CD4-positive, alpha-beta T cell treated with Interleukin-17A for 1 hour (primary cell): ENCODE measurements around the gene GPR65.
"Not testable (repeated sequence)": the region's sequence is repeated elsewhere in the genome, so short reads cannot be mapped to it uniquely, and the experiment has no call there.

Source experiments
- DNase-seq: peaks from one replicate; pipeline ENCODE4 v3.0.0-alpha.2; 2020

The GPR65 gene

DNA sequence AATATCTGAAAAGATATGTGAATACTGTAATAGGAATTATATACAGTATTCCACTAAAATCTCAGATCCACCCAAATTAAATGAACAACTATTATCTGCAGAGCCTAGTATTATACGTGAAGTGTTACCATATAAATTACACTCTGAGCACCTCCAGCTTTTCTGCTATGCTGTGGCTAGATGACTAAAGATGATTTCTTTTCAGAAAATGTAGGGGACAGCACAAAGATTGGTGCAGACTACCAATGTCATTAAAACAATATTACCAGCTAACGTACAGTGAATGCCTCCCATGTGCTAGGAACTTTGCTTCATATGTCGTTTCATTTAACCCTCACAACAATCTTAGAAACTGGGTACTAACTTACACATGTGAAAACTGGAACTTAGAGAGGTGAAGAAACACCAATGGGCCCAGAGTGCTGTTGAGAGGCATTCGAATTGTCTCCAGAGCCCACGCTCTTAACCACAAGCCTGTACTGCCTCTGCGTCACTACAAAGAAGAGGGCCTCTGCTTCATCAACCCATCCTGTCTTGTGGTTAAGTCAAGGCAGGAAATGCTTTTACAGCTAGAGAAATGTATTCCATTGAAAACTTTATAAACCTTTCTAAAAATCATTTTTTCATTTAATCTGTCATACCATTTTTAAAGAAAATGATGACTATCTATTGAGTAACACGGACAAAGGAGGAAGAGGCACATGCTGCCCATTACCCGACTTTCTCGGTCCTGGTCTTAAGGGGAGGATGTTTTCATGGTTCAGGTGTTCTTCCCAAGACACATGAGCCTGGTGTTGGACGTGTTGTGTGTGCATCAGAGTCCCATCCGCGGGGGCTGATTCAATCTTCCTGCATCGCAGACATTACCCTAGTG is 1.3 kb downstream of the GPR65 start:
- peak; percentile 88 for DNase-seq

DNA sequence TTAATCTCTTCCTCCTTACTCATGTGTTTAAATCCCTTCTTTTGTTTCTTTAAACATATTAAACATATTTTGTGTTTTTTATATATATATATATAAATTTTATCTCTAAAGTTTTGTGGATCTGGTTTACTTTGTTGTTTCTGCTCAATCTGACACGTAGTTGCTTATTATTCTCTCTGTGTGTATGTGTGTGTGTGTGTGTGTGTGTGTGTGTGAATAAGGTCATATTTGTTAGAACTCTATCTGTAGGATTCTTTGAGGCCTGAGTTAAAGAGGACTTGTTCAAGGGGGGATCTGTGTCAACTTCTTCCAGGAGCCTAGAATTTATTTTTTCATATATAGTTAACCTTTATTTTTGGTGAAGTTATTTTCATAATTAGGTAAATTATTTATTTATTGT is 2.7 kb downstream of the GPR65 start:
- peak; percentile 48 for DNase-seq

DNA sequence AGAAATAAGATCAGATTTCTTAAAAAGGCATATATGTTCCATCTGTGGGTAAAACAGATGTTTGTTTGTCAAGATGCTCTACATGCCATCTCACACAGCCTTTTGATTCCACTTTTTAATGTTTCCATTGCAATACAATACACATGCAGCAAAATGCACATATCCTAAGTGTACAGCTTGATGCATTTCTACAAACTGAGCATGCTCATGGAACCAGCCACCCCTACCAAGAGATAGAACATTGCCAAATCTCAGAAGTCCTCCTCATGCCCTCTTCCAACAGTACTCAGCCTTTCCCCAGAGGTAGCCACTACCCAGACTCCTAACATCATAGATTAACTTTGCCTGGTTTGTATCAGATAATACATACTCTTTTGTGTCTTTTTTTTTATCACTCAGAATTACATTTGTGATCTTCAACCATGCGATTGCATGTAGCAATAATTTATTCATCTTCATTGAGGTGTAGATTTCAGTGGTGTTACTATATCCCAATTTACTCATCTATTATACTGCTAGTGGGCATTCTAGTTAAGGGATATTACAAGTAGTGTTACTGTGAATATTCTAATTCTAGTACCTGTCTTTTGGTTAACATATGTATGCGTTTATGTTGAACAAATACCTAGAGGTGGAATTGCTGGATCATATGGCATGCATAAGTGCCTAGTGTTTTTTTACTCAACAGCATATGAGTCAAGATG is 3.3 kb downstream of the GPR65 start:
- no peak for DNase-seq

DNA sequence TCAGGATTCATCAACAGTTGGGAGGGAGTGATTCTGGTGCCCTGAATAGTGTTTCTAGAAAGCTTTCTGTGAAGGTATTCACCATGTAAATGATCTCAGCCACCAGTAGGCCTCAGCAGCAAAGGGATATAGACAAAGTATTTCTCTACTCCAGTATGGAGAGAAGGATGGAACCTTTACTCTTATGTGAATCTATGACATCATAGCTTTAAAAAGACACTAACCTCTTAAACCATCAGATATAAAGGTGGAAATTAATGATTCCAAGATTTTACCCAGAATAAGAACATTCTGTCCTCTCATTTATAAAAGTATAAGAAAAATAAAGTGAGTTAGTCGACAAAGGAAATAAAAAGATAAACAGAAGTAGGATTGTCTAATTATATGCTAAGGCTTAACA is 4.6 kb downstream of the GPR65 start:
- no peak for DNase-seq

DNA sequence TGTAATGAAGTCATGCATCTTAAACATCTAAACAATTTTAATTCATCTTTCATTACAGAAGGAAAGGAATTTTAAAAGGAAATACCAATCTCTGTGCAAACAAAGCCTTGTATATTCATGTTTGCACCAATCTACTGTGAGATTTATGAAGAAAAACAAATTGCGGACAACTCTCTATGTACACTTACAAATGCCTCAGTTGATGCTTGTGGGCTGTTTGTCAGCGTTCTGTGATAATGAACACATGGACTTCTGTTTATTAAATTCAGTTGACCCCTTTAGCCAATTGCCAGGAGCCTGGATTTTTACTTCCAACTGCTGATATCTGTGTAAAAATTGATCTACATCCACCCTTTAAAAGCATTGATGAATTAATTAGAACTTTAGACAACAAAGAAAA is 5.4 kb downstream of the GPR65 start:
- DNase-seq = no peak

DNA sequence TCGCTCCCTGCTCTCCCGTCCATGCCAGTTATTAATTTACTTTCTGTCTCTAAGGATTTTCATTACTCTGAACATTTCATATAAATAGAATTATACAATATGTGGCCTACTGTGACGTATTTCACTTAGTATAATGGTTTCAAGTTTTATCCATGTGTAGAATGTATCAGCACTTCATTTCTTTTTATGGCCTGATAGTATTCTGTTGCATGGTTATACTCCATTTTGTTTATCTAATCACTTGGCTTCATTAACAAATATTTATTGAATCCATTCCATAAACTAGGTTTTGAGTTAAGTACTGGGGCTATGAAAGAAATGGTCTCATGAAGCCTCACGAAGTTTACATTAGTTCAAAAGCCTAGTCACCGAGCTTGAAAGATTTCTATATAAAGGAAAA is 7.6 kb downstream of the GPR65 start:
- DNase-seq = no peak

DNA sequence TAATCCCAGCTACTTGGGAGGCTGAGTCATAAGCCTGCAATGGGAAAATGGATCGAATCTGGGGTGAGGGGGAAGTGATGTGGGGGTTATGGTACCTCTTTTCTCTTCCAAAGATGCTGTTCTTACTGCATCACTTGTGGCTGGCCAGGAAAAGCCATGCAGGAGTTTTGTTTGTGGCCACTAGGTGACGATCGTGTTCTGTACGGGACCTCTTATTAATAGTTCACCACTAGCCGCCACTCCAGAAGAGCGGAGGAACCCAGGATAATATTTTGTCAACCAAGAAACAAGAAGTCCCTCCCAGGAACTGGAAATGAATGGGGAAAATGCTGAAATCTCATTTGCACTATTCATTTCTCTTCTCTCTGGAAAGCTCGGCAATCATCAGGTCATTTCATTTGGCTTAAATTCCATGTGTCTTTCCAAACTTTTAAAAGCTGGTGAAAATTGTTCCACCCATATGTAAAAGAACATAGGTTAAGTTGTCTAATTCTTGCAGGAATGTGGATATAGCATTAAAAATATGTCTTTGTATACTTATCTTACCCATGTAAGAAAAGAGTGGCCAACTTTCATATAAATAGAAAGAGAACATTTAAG is 8.9 kb downstream of the GPR65 start:
- DNase-seq = peak; percentile 65

DNA sequence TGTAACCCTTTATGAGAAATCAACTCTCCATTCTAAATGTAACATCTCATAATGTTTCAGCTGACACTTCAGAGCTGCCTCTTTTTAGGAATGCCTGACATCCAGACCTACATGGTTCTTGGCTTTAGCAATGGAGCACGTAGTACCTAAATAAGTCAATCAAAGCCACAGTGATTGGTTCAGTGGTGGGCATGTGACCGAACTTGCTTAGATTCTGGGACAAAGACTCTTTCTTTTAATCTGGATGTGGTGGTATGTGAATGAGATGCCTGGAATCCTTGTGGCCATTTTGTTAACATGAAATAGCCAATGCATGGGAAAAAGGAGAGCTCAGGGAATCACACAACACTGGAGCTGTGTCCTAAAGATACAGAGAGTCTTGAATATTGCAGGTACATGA is 11.8 kb downstream of the GPR65 start:
- no peak for DNase-seq

DNA sequence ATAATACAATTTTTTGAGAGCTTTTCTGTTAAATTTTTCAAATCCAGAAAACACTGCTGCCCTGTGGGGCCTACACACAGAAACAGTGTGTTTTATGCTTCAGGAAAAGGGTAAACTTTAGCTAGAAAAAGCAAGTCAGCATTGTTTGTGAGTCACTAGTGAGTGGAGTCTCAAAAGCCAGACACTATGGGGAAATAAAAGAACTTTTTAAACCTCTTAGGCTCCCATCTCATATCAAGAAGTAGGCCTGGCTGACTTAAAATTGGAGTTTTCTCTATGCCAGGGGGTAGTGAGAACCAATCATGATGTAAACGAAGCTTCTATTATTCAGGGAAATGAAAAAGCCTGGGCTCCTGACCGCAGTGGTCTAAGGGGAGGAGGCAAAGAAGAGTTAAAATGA is 12.6 kb downstream of the GPR65 start:
- DNase-seq = no peak

DNA sequence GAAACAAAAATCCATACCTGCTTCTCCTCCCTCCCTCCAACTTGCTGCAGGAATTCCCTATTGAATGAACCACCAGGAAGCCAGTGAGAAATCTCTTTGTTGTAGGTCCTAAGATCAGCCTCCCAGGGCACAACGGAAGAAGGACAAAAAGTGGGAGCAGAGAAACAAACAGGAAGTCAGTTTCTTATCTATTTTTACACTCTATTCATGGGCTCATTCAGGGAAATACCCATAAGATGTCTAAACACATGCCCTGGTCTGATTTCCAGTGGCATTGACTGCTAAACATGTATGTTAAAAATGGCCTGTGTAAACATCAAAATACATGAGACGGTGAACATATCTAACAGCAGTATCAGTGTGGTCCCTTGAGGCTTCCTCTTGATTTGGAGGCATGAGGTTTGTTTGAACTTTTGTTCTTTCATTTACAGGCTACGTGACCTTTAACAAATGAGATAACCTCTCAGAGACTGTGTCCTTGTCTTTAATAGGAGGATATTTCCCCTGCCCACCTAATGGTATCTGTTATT is 18.8 kb downstream of the GPR65 start:
- DNase-seq = peak; percentile 51

DNA sequence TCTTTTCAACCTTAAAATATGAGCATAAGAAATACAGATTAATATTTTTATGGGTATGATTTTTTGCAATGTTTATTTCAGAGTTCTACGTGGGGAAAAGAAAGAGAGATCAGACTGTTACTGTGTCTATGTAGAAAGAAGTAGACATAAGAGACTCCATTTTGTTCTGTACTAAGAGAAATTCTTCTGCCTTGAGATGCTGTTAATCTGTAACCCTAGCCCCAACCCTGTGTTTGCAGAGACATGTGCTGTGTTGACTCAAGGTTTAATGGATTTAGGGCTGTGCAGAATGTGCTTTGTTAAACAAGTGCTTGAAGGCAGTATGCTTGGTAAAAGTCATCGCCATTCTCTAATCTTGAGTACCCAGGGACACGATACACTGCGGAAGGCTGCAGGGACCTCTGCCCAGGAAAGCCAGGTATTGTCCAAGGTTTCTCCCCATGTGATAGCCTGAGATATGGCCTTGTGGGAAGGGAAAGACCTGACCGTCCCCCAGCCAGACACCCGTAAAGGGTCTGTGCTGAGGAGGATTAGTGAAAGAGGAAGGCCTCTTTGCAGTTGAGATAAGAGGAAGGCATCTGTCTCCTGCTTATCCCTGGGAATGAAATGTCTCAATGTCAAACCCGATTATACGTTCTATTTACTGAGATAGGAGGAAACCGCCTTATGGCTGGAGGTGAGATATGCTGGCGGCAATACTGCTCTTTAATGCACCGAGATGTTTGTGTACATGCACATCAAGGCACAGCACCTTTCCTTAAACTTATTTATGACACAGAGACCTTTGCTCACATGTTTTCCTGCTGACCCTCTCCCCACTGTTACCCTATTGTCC is 19.5 kb downstream of the GPR65 start:
- DNase-seq = not testable (repeated sequence)

DNA sequence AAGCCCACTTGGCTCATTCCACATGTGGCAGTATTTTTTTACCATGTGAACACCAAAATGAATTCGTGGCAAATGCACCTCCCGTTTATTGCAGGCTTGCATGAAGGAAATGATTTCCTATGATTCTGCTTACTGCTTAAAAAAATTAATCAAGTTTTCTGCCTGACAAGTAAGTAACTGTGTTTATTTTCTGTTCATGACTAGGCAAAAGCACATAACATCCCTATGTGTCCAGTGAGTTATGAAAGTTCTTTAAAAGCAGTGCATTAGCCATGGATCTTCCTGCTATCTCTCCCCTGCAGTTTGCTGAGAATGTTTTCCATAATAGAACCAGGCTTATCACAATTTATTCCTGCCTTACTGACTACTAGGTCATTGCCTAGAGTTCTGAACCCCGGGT is 20.4 kb downstream of the GPR65 start:
- no peak for DNase-seq

DNA sequence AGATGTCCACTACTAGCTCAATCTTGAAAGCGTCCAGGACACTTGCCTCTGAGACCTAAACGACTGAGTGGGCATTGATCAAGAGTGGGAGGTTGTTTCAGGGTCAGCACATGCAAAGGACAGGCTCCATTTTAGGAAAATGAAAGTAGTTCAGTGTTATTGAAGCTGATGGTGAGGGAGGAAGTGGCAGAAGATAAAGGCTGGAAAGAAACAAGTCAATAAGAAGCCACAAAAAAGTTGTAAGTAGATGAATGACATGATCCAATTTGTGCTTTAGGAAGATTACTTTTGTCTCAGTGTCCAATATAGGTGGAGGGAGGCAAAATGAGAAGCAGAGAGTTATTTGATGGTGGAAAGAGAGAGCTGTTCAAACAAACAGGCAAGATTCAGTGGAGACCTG is 22.0 kb downstream of the GPR65 start:
- DNase-seq = peak; percentile 50

DNA sequence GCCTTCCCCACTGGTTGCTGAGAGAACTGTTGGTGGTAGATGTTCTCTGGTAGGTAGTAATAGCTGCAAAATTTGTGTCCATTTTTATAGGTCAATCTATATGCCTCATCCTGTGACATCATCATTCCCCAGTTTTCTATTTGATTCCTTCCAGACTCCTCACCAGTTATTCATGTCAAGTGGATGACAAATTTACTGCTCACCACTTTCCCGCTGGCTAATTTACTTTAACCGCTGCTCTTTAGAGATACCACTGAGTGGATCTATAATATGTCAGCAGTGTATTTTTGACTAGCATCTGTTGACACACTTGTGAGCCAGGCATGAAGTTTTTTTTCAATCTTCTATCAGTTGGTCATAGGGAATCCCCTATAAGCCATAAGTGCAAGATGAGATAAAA is 24.6 kb downstream of the GPR65 start:
- no peak for DNase-seq

DNA sequence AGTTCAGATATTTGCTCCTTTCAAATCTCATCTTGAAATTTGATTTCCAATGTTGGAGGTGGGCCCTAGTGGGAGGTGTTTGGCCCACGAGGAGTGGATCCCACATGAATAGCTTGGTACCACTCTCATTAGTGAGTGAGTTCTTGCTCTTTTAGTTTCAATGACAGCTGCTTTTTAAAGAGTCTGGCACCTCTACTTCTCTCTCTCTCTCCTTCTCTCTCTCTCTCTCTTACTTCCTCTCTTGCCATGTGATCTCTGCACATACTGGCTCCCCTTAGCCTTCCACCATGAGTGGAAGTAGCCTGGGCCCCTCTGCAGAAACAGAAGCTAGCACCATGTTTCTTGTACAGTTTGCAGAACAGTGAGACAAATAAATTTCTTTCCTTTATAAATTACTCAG is 25.1 kb downstream of the GPR65 start:
- DNase-seq = peak; percentile 38

DNA sequence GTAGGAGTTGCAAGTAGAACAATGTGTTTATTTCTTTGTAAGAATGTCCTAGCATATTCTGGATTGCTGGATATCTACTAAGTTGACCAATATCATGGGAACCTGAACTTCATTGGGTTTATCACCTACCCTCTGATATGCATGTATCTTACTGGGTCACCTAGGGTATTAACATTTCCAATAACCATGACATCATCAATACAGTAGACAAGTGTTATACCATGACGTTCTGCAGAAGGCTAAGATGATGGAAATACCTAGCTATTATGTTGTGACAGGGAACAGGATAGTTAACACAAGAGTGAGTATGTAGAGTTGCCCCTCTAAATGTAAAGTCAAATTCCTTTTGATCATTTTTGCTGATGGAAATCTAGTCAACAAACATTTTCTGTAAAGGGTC is 26.0 kb downstream of the GPR65 start:
- DNase-seq = no peak

DNA sequence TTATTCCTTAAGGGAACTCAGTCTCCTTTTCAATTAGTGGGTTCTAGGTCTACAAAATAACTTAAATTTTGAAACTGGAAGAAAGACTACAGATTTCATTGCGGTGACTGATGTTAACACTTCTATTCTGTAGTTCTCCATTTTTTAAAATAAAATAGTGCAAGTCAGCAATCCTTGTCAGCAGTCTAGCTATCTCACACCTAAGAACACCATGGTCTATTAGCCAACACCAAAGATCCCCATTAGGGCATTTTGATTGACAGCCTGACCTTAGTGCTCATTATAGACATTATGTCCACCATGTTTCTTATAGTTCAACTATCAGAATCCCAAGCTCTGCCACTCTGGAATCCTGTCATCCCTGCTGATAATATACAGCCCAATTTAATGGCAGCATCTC is 27.4 kb downstream of the GPR65 start:
- DNase-seq = no peak

DNA sequence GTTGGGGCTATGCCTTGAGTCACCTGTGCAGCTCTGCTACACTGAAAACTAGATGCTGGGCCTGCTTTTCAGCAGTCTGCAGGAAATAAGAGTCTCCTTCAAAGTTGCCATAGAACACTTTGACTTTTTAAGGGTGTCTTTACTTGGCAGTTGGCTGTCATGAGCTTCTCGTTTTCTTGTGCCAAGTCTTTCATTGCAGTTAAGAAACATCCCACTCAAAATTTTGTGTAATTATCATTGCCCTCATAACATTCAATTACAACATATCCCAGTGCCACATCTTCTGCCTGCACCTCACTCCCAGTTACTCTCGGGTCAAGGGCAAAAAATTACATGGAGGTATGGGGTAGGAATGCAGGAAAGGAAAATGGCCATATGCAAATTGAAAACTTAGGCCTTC is 29.1 kb downstream of the GPR65 start:
- DNase-seq = no peak

DNA sequence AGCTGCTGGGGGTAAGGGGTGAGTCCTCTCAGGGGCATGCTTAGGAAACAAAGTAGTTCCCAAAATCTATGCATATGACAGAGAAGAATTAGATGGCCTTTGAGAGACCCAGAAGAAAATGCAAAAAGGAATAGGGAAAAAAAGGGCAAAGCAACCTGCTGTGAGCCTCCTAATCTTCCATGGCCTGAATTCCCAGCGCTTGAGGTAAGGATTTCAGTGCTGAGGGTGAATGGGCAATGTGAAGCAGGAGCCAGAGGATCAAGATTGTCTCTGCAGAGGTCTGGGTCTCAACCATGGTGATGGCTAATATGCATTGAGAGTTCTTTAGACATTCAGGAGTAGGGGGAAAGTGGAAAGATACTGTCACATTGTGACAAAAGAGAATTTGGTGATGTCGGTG is 31.5 kb downstream of the GPR65 start:
- DNase-seq = no peak

DNA sequence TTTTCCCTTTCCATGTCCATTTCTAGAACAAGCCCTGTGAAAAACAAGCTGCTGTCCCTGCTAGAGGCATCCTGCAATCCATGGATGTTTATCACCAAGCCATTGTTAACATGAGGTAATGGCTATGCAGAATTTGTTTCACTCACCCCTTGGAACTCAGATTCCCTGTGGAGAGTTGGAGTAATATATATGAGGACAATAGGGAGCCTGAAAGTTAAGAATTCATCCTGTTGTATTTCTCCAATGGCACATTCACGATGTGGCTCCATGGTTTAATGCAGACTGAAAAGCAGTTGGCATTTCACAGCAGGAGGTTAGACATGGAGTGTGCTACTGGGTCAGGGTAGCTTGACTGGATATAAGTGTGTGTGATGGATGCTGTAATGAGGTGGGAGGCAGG is 32.4 kb downstream of the GPR65 start:
- DNase-seq = no peak

DNA sequence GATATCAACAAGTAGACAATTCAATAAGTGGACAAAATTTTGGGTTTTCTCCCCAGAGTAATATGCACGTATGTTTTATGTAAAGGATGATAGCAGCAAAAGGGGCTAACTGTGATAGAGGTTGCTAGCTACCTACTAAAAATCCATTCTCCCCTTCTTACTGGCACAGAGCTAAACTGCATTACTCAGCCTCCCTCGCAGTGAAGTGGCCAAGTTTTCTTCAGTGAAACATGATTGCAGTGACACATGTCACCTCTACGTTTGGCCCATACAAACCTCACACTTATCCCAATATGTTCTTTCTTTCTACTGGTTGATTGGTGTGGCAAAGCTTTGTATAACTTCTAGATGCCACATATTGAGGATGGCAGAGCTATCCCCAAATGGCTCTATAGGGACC is 34.3 kb downstream of the GPR65 start:
- no peak for DNase-seq

DNA sequence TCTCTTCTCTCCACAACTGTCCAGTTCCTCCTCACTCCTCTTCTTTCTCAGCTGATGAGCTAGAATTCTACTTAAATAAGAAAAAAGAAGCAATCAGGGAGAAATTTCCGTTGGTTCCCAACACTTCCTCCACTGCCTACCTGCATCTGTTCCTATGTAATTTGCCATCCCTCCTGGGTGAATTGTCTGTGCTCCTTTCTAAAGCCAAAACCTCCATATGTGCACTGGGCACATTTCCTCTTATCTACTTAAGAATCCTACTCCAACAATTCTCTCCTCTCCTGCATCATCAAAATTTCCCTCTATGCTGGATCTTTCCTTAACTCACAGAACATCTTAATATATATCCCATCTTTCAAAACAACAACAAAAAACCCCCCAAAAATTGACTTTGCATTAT is 35.2 kb downstream of the GPR65 start:
- no peak for DNase-seq
